IMR-90 (cell line): ENCODE data around the gene ZNF318.

ENCODE experiments used
- CEBPB ChIP-seq: IDR thresholded peaks from 2 replicates; pipeline ENCODE4 v1.6.1; 2012; ENCODE audit warnings: low read depth, low read length, improper control_type of control experiment
- CTCF ChIP-seq: conservative IDR thresholded peaks from 2 replicates; pipeline ENCODE4 v1.5.1; 2012; ENCODE audit warnings: mild to moderate bottlenecking, low read depth, low read length, improper control_type of control experiment
- ELK1 ChIP-seq: fragments of 150-350 bp; IDR thresholded peaks from 2 replicates; pipeline ENCODE4 v1.6.1; 2016; ENCODE audit warnings: low read depth, mild to moderate bottlenecking, low read length, moderate library complexity, borderline replicate concordance
- MAFK ChIP-seq: IDR thresholded peaks from 2 replicates; pipeline ENCODE4 v1.6.1; 2012; ENCODE audit warnings: low read depth, low read length, improper control_type of control experiment
- POLR2A ChIP-seq: IDR thresholded peaks from 2 replicates; pipeline ENCODE4 v1.6.1; 2012; ENCODE audit warnings: mild to moderate bottlenecking, low read depth, low read length
- RAD21 ChIP-seq: IDR thresholded peaks from 2 replicates; pipeline ENCODE4 v1.6.1; 2012; ENCODE audit warnings: low read length, improper control_type of control experiment
- RFX5 ChIP-seq: IDR thresholded peaks from 2 replicates; pipeline ENCODE4 v1.8.0; 2012; ENCODE audit warnings: low read depth, mild to moderate bottlenecking, low read length, moderate library complexity
- USF2 ChIP-seq: fragments of 150-350 bp; IDR thresholded peaks from 2 replicates; pipeline ENCODE4 v1.6.1; 2017; ENCODE audit warnings: mild to moderate bottlenecking, antibody characterized with exemption, low read length, low read depth

GRCh38 chr6:43336382-43336781 is 33.1 kb downstream of the ZNF318 start:
- TF ChIP-seq RAD21 (no peak), CTCF (no peak), USF2 (no peak), RFX5 (no peak), MAFK (no peak), POLR2A (no peak), ELK1 (no peak), CEBPB (no peak)
